Fibroblast of mammary gland (primary cell): ENCODE measurements around the gene AMER1.

Source experiments
- DNase-seq: peaks from one replicate; pipeline ENCODE4 v3.0.0-alpha.2; 2010; ENCODE audit warnings: low read depth
- H3K4me3 ChIP-seq: 2 replicates; pipeline ENCODE4 v1.5.1; 2011; ENCODE audit warnings: low read depth, mild to moderate bottlenecking, low read length, moderate library complexity; ENCODE audit not compliant: control insufficient read depth
- TF ChIP-seq, protein P1 (sequence below): conservative IDR thresholded peaks from 2 replicates; pipeline ENCODE4 v1.5.1; 2011; ENCODE audit warnings: low read depth, low read length, inconsistent platforms; ENCODE audit not compliant: control insufficient read depth, insufficient read depth

AMER1 gene

GRCh38 chrX:64151911-64152310 lies 53.6 kb downstream of the AMER1 start:
- no peak for DNase-seq
- no peak overlapping the region for H3K4me3 ChIP-seq
- TF ChIP-seq, protein P1, sequence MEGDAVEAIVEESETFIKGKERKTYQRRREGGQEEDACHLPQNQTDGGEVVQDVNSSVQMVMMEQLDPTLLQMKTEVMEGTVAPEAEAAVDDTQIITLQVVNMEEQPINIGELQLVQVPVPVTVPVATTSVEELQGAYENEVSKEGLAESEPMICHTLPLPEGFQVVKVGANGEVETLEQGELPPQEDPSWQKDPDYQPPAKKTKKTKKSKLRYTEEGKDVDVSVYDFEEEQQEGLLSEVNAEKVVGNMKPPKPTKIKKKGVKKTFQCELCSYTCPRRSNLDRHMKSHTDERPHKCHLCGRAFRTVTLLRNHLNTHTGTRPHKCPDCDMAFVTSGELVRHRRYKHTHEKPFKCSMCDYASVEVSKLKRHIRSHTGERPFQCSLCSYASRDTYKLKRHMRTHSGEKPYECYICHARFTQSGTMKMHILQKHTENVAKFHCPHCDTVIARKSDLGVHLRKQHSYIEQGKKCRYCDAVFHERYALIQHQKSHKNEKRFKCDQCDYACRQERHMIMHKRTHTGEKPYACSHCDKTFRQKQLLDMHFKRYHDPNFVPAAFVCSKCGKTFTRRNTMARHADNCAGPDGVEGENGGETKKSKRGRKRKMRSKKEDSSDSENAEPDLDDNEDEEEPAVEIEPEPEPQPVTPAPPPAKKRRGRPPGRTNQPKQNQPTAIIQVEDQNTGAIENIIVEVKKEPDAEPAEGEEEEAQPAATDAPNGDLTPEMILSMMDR, result no peak

- no peak for DNase-seq
- TF ChIP-seq, protein P1, result no peak
- H3K4me3 ChIP-seq, result no peak overlapping the region
These were observed 54.7 kb downstream of the AMER1 start for GRCh38 chrX:64150775-64151174.
